HCT116 (cell line): ENCODE results near the gene CHSY1.

Experiments
- ATF3 ChIP-seq: IDR thresholded peaks from 2 replicates; pipeline ENCODE4 v1.6.1; 2012
- CEBPB ChIP-seq: IDR thresholded peaks from 2 replicates; pipeline ENCODE4 v1.6.1; 2012; ENCODE audit warnings: low read depth
- CTCF ChIP-seq, 3 experiments: fragments of 200-600 bp in 1 of 3; sonication (generic) in 1 of 3; IDR thresholded peaks in 2 of 3; conservative IDR thresholded peaks in 1 of 3; 2 replicates each; pipeline ENCODE4 v1.5.1; 2012 to 2017; ENCODE audit warnings: low read depth in 2 of 3, low read length in 2 of 3, antibody characterized with exemption in 1 of 3, borderline replicate concordance in 1 of 3, control low read depth in 1 of 3, mild to moderate bottlenecking in 1 of 3, mixed read lengths in 1 of 3, mixed run types in 1 of 3, moderate library complexity in 1 of 3; ENCODE audit not compliant: insufficient read depth in 1 of 3
- EGR1 ChIP-seq: IDR thresholded peaks from 2 replicates; pipeline ENCODE4 v1.6.1; 2012; ENCODE audit warnings: low read depth
- EZH2 ChIP-seq: fragments of 200-600 bp; sonication (generic); IDR thresholded peaks from 2 replicates; pipeline ENCODE4 v1.6.1; 2017; ENCODE audit warnings: antibody characterized with exemption, mixed run types
- POLR2A ChIP-seq: IDR thresholded peaks from 2 replicates; pipeline ENCODE4 v1.7.0; 2011; ENCODE audit warnings: borderline replicate concordance; ENCODE audit not compliant: insufficient read depth, insufficient read length; ENCODE audit errors: extremely low read depth
- RAD21 ChIP-seq: IDR thresholded peaks from 2 replicates; pipeline ENCODE4 v1.6.1; 2012; ENCODE audit warnings: low read depth, mild to moderate bottlenecking
- REST ChIP-seq: IDR thresholded peaks from 2 replicates; pipeline ENCODE4 v1.6.1; 2012; ENCODE audit warnings: low read depth
- SP1 ChIP-seq: IDR thresholded peaks from 2 replicates; pipeline ENCODE4 v1.6.1; 2012; ENCODE audit warnings: low read depth
- ZBTB33 ChIP-seq: IDR thresholded peaks from 2 replicates; pipeline ENCODE4 v1.6.1; 2011; ENCODE audit warnings: mild to moderate bottlenecking, low read length, moderate library complexity; ENCODE audit not compliant: insufficient replicate concordance; ENCODE audit errors: extremely low read depth
- ZFX ChIP-seq: fragments of 450-650 bp; IDR thresholded peaks from 2 replicates; pipeline ENCODE4 v1.6.1; 2017

- TF ChIP-seq ZFX (no peak), CTCF (IDR thresholded peaks at IDR 0.05 in 2 of 3, conservative IDR thresholded peaks at IDR 0.05 in 1 of 3; ENCODE audit: borderline replicate concordance in 1 of 3, insufficient read depth in 1 of 3, low read depth in 2 of 3, low read length in 2 of 3) (no peak), CEBPB (no peak), POLR2A (no peak), SP1 (no peak), ZBTB33 (no peak), EZH2 (no peak), ATF3 (no peak), REST (no peak), RAD21 (no peak), EGR1 (no peak)
Observed at GRCh38 chr15:101159096-101159935, 92.5 kb downstream of the CHSY1 start.
